ENCODE data around the gene CGGBP1. TPM values are rescaled to one million over a fixed set of nuclear protein-coding genes. Genes with fewer than 3 reads are reported as not detected.

The CGGBP1 gene, protein sequence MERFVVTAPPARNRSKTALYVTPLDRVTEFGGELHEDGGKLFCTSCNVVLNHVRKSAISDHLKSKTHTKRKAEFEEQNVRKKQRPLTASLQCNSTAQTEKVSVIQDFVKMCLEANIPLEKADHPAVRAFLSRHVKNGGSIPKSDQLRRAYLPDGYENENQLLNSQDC
- 55.4 and 67.3 TPM in 2 replicates for total RNA-seq

GRCh38 chr3:88058581-88059379 is at the start of gene CGGBP1, which contains the start of gene ZNF654:
CGGBP1 (minus strand) TSS chr3:88059005; CDS start chr3:88055976, 3,029 bp downstream.
ZNF654 (plus strand) TSS chr3:88059255; CDS start chr3:88059320, 65 bp downstream.

Other genes starting within 250 kb of the CGGBP1 start
- 21.2 and 24.0 TPM in 2 replicates for gene ZNF654, start 250 bp upstream of the CGGBP1 start, total RNA-seq
- gene C3orf38, start 91.0 kb upstream of the CGGBP1 start, total RNA-seq, result 27.5 and 38.2 TPM in 2 replicates